Stimulated activated CD4-positive, alpha-beta T cell treated with anti-CD3 and anti-CD28 coated beads, Interleukin-1b, Interleukin-23, amount 100 ng/mL, for 1 hour (primary cell): ENCODE results near the gene SNAPC3.
"Not testable (repeated sequence)": the region's sequence is repeated elsewhere in the genome, so short reads cannot be mapped to it uniquely, and the experiment has no call there.

Experiments used
- DNase-seq, 2 donors: peaks; one replicate each; pipeline ENCODE4 v3.0.0-alpha.2; 2020; ENCODE audit warnings: low read depth in 2 of 2

The SNAPC3 gene

GRCh38 chr9:15423231-15423985, 732 bp downstream of the SNAPC3 start:
- no peak for DNase-seq

DNA sequence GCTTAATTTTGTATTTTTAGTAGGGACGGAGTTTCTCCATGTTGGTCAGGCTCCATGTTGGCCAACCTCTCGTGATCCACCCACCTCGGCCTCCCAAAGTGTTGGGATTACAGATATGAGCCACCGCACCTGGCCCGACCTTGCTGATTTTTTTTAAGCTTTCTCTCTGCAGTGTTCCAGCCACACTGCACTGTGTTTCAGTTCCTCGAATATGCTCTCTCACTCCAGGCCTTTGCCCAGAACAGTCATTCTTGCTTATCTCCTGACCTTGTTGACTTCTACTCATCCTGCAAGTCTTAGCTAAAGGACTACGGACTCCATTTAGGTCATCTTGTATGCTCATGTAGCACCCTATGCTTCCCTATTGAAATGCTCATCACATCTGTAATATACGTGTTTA, 3.3 kb downstream of the SNAPC3 start:
- DNase-seq: no peak

GRCh38 chr9:15427702-15428101, 5.0 kb downstream of the SNAPC3 start:
- not testable (repeated sequence) for DNase-seq

GRCh38 chr9:15430920-15431844, 8.5 kb downstream of the SNAPC3 start:
- no peak for DNase-seq

DNA sequence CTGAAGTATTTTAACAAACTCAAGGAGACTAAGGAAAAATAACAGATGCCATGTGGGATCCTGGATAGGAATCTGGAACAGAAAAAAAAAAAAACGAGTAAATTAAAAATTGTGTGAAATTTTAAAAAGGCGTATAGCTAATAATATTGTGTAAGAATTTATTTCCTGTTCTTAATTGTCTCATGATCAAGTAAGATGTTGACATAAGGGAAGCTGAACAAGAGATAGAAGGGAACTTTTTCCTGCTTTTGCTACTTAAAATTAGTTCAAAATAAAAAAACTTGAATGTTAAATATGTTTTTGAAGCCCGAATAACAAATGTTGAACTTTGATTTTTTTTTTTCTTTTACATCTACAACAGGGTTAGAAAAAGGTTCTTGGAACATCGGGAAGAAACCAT, 10.5 kb downstream of the SNAPC3 start:
- no peak for DNase-seq

DNA sequence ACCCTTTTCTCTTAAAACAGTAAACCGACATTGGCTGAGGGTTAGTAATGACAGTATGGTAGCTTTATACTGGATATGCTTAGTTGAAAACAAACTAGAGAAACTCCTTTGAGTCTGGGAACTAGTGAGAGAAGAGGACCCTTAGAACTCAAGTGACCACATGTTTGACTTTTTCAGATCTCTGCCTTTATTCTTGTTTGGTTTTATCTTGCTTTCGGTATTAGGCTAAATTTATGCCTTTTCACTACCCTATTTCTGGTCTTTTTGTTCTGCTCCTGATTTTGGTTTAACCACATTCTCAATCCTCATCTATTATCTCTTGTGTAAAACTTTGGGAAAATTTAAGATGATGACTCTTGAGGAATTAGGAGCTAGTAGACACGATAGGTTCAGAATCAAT, 11.0 kb downstream of the SNAPC3 start:
- DNase-seq: no peak

GRCh38 chr9:15438891-15439290, 16.2 kb downstream of the SNAPC3 start:
- DNase-seq: no peak

GRCh38 chr9:15441841-15442240, 19.2 kb downstream of the SNAPC3 start:
- not testable (repeated sequence) for DNase-seq

GRCh38 chr9:15442264-15442663, 19.6 kb downstream of the SNAPC3 start:
- DNase-seq: not testable (repeated sequence)

DNA sequence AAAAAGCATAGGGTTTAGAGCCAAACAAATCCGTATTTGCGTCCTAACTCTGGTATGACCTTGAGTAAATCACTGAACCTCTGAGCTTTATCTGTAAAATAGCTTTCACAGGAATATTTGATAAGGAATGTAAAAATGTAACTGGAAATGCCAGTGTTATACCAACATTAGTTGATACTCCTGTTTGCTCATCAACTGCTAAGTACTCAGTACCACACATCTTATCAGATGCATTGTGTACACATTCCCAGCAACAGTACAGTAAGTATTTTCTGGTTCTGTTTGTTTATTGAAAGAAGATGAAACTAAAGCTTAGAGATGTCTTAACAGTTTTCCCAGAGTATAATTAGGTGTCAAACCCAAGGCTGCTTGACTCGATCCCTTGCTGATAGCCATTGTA, 21.5 kb downstream of the SNAPC3 start:
- no peak for DNase-seq

DNA sequence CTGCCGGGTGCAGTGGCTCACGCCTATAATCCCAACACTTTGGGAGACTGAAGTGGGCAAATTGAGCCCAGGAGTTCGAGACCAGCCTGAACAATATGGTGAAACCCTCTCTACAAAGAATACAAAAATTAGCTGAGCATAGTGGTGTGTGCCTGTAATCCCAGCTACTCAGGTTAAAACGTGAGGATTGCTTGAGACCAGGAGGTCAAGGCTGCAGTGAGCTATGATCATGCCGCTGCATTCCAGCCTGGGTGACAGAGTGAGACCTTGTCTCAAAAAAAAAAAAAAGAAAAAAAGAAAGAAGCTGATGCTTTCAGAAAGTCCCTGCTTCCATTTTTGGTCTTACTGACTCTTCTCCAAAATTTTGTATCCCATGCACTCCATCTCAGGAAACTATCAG, 31.3 kb downstream of the SNAPC3 start:
- DNase-seq: no peak

DNA sequence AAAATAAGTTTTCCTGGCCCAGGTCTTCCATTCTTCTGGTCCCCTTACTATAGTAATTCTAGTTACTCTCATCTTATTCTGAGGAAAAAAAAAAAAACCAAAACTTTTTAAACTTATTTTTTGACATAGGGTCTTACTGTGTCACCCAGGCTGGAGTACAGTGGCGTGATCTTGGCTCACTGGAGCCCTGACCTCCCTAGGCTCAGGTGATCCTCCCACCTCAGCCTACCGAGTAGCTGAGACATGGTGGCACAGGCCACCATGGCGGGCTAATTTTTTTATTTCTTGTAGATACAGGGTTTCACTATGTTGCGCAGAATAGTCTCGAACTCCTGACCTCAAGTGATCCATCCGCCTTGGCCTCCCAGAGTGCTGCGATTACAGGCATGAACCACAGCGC, 38.4 kb downstream of the SNAPC3 start:
- no peak for DNase-seq

- no peak for DNase-seq
These were observed 38.9 kb downstream of the SNAPC3 start for GRCh38 chr9:15461601-15462000.

DNA sequence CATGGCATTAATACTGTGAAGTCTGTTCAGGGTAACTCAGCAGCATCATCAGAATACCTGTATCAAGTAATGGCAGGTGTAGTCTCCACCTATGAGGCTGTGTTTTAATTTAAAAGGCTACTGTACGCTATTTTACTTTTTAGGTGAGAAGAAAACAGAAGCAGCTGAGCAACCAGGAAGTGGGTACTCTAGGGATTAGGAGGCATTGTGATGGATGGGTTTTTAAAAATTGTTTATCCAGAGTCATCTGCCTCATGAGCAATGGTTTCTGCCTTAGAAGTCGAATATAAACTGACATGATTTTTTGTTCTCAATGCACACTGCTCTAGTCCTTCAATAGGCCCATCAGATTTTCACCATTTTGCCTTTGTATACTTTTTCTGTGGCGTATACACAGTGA, 45.5 kb downstream of the SNAPC3 start:
- no peak for DNase-seq

GRCh38 chr9:15469406-15469805, 46.7 kb downstream of the SNAPC3 start:
- DNase-seq: no peak

DNA sequence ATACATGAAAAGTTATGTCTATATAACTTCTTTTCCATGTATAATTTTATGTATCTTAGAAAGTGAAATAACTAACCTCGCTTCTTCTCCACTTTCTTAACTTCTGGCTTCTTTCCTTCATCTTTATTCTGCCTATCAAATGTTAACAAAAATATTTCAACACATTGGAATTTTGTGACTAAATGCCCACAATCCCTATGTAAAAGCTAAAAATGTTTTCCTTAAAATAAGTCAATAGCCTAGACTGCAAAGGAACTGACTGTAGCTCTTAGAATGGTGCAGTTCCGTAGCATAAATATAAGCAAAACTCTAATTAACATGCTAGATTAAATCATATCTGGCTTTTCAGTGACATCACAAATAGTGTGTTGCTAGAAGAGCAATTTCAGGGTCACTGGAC, 47.2 kb downstream of the SNAPC3 start:
- no peak for DNase-seq

GRCh38 chr9:15475923-15476536, 53.4 kb downstream of the SNAPC3 start:
- DNase-seq: no peak

DNA sequence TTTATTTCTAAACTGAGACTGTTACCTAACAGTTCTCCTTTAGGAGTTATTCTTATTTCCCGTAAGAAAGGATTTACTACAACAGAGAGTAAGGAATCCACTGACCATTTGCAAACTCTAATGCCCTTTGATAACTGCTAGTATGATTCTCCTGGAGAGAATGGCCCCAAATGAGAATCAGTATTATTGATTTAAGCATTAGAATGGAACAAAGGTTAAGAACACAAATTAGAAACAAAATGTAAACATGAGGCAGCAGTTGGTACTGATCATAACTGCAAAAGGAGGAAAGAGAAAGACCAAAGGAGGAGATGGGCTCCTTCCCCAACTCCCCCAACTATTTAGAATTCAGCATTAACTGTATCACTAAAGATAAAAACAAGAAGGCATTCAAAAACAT, 57.4 kb downstream of the SNAPC3 start:
- no peak for DNase-seq

DNA sequence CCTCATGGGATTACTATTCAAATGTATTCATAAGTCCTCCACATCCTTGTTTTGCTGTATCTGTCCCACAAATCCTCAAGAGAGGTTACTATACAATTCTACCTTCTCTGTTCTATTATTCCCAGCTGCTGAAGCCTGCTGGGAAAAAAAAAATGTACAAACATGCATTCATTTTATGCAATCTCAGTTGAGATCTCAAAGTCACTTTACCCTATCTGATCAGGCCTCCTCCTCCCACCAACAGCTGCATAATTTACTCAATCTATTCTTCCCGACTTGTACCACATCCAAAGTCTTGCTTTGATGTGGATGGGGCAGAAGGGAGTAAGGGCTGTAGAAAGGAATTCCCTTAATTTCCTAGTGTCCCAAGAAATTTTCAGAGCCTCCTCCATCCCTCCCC, 59.5 kb downstream of the SNAPC3 start:
- DNase-seq: no peak

DNA sequence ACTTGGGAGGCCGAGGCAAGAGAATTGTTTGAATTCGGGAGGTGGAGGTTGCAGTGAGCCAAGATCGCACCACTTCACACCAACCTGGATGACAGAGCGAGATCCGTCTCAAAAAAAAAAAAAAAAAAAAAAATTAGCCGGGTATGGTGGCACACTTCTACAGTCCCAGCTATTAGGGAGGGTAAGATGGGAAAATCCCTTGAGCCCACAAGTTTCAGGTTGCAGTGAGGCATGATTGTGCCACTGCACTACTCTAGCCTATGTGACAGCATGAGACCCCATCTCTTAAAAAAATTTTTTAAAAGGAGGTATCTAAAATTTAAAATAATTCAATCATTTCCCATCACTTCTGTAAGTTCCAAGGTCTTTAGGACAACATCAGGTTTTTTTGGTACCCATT, 62.1 kb downstream of the SNAPC3 start:
- no peak for DNase-seq

GRCh38 chr9:15485836-15486666, 63.4 kb downstream of the SNAPC3 start:
- no peak for DNase-seq

DNA sequence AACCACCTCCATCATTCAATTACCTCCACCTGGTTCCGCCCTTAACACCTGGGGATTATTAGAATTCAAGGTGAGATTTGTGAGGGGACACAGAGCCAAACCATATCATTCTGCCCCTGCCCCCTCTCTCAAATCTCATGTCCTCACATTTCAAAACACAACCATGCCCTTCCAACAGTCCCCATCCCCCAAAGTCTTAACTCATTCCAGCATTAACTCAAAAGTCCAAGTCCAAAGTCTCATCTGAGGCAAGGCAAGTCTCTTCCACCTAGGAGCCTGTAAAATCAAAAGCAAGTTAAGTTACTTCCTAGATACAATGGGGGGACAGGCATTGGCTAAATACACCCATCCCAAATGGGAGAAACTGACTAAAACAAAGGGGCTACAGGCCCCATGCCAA, 69.3 kb downstream of the SNAPC3 start:
- no peak for DNase-seq
